IPS DF 4.7 (cell line): ENCODE results near the gene SCAF4.
"Not testable (repeated sequence)": the region's sequence is repeated elsewhere in the genome, so short reads cannot be mapped to it uniquely, and the experiment has no call there.

Source experiments
- DNase-seq: peaks from one replicate; pipeline ENCODE4 v3.0.0-alpha.2; 2013; ENCODE audit warnings: low spot score; ENCODE audit errors: extremely low read depth

SCAF4 gene

DNA sequence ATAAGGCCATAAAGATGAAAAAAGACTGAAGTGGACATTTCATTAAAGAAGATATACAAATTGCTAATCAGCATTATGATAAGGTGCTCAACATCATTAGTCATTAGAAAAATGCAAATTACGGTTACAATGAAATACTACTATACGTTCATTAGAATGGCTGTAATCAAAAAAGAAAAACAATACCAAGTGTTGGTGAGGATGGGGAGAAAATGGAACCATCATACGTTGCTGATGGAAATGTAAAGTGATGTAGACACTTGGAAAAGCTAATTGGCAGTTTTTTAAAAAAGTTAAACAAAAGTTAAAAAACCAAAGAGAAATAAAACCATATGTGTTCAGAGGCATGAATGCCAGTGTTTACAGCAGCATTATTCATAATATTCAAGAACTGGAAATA, 81.0 kb downstream of the SCAF4 start:
- DNase-seq = no peak

DNA sequence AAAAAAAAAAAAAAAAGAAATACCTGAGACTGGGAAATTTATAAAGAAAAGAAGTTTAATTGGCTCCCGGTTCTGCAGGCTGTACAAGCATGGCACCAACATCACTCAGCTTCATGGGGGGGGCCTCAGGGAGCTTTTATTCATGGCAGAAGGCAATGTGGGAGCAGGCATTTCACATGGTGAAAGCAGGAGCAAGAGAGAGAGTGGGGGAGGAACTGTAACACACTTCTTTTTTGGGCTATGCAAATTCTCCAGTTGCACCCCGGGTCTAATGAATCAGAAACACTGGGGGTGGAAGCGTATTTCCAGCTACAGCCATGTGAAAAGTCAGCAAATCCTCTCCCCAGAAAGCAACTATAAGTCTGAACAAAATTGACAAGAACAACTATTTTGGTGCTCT, 84.3 kb downstream of the SCAF4 start:
- DNase-seq = no peak

DNA sequence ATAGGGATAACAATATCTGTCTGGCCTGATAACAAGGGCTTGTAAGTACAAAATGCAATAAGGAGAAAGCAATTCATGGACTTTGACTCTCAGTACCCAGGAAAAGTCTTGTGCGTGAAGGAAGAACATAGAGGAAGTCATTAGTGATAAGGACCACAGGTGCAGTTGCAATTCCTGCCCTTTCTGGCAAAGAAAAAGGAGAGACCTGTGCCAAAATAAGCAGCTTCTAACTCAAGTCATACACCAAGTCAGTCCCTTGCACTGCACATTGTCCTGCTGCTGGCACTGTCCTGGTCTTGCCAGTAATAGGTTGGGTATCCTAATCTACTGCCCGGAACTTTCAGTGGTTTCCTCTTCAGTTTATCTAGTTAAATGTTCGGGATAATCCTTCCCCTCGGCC, 87.3 kb downstream of the SCAF4 start:
- DNase-seq = no peak

DNA sequence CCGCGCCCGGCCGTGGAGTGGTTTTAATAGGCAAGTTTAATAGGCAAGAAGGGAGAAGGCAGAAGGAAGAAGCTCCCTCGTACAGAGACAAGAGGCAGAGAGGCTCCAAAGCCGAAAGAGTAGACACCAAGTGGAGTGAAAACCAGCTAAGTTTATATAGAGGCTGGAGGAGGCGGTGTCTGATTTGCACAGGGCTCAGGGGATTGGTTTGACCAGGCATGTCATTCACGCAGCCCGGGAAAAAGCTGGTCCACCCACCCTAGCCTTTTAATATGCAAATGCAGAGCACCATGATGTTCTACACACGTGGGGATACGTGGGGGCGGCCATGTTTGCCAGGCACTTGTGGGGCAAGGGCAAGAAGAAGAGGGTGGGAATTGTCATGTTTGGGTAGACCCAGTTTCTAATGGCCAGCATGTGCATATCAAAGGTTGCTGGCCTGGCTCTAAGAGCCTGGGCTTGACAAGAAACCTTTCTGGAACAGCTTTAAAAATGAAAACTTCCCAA, 90.4 kb downstream of the SCAF4 start:
- no peak for DNase-seq

DNA sequence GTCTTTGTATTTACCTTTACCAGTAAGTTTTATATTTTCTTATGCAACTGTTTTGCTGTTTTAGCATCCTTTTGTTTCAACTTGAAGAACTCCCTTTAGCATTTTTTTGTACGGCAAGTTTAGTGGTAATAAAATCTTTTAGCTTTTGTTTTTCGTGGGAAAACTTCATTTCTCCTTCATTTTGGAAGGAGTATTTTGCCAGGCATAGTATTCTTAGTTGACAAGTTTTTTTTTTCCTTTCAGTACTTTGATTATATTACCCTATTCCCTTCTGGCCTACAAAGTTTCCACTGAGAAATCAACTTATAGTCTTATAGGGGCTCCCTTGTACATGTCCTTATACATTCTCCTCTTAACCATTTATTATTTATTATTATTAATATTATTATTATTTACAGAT, 95.0 kb downstream of the SCAF4 start:
- DNase-seq = no peak

DNA sequence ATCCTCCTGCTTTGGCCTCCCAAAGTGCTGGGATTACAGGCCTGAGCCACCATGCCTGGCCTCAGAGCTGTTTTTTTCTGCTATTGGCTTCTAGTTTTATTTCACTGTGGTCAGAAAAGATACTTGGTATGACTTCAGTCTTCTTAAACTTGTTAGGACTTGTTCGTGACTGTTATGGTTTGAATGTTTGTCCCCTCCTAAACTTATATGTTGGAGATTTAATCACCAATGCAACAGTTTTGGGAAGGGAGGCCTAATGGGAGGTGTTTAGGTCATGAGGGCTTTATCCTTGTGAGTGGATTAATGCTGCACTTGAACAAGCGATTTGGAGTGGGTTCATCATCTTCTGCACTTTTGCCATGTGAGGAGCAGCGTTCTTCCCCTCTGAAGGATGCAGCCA, 96.9 kb downstream of the SCAF4 start:
- DNase-seq = no peak

DNA sequence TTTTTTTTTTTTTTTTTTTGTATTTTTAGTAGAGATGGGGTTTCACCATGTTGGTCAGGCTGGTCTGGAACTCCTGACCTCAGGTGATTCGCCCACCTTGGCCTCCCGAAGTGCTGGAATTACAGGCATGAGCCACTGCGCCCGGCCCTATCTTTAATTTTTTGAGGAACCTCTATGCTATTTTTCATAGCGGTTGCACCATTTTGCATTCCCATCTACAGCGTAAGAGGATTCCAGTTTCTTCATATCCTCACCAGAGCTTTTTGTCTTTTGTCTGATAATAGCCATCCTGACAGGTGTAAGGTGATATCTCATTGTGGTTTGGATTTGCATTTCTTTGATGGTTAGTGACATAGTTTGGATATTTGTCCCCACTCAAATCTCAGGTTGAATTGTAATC, 100.0 kb downstream of the SCAF4 start:
- not testable (repeated sequence) for DNase-seq

DNA sequence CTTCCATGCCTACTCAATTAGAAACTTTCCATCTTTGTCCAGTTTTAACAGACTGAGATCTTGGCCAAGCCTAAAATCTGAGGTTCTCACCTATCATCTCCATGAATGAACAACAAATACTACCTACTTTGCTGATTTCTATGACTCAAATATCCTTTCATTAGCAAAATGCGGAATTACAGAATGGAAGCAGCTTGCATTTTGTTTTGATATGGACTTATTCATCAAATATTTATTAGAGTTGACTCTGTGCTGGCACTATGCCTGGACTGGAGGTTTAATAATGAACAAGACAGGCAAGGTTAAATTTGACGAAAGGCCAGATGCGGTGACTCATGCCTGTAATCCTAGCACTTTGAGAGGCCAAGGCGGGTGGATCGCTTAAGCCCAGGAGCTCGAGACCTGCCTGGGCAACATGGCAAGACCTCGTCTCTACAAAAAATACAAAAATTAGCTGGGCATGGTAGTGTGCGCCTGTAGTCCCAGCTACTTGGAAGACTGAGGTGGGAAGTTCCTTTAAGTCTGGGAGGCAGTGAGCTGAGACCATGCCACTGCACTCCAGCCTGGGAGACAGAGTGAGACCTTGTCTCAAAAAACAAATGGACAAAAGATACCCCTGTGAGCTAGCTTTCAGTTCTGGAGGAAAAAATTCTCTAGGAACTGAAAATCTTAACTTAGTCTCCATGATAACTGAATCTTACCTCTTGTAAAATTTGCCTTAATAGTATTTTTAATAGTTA, 101.8 kb downstream of the SCAF4 start:
- DNase-seq = no peak

DNA sequence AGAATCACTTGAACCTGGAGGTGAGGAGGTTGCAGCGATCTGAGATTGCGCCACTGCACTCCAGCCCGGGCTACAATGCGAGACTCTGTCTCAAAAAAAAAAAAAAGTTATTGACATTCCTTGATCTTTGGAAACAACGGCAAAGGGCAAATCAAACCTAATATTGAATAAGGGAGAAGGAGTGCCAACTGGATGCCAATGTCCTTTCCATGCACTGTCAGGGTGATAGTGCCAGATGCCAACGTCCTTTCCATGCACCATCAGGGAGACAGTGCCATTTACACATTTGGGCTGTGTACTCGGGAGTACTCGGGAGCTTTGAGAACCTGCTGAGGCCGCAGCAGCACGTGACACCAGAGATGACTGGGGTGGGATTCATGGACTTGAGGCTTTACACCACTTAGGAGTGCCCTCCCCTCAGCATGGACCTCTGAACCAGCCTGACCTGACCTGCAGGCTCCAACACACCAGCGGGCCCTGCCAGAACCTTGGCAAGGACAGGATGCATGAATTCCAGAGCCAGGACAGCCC, 106.9 kb downstream of the SCAF4 start:
- no peak for DNase-seq

DNA sequence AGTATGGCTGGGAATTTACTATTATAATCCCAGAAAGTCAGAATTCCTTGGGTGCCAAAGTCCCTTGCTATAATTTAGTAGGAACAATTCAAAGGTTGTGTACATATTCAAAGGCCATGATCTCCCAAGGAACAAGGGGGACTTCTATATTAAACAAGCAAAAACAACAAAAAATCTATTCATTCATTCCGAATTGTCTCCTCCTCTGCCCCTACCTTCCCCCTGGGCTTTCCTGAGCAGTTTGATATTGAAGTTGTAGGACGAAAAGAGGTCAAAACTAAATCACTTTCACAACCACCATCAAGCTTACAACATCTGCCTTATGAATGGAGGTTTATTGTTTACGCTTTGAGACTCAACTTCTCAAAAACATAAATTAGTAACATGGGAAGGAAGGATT, 107.7 kb downstream of the SCAF4 start:
- DNase-seq = no peak

DNA sequence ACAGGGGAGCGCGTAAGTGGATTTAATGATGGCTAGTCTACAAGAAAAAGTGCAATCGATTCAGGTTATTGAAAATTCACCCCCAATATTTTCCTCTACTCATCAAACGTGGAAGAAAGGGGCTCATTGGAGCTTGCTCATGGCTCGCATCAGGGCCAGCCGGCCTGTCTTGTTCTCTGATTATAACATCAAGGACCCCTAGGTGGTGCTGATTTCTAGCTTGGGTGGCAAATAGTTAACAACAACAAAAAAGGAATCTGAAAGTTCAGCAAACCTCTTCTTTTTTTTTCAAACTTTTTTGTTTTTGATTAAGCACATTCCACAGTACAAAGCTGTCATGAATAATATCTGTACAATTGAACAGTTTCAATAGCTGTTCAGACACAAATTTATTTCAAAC, 108.3 kb downstream of the SCAF4 start:
- DNase-seq = no peak

DNA sequence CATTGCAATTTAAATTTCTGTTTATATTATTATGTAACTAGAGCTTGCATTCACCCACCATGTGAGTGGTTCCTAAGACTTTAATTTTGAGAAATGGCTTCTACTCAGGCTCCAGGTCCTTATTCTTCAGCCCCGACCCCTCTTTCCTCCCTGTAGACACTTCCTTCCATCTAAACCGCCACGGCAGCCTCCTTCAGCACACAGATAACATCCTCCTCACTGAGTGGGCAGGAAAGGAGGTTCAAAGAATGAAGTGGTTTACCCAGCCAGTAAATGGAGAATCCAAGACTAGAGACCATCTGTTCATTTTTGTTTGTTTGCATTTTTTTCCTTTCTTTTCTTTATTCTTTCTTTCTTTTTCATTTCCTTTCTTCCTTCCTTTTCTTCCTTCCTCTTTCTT, 109.5 kb downstream of the SCAF4 start:
- no peak for DNase-seq
